ENCODE measurements around the gene GATB. TPM values are rescaled to one million over a fixed set of nuclear protein-coding genes. Genes with fewer than 3 reads are reported as not detected.

GATB gene, protein sequence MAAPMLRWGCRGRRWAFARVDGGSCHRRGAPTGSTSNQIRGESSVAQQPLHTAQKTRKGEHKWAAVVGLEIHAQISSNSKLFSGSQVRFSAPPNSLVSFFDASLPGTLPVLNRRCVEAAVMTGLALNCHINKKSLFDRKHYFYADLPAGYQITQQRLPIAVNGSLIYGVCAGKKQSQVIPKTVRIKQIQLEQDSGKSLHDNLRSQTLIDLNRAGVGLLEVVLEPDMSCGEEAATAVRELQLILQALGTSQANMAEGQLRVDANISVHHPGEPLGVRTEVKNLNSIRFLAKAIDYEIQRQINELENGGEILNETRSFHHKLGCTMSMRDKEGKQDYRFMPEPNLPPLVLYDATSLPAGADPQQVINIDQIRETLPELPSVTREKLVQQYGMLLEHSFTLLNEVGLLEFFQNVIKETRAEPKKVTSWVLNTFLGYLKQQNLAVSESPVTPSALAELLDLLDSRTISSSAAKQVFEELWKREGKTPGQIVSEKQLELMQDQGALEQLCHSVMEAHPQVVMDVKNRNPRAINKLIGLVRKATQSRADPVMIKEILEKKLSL
- 10 to 100 TPM; 18.7 to 34.0 (median 27.6) TPM for total RNA-seq

DNA sequence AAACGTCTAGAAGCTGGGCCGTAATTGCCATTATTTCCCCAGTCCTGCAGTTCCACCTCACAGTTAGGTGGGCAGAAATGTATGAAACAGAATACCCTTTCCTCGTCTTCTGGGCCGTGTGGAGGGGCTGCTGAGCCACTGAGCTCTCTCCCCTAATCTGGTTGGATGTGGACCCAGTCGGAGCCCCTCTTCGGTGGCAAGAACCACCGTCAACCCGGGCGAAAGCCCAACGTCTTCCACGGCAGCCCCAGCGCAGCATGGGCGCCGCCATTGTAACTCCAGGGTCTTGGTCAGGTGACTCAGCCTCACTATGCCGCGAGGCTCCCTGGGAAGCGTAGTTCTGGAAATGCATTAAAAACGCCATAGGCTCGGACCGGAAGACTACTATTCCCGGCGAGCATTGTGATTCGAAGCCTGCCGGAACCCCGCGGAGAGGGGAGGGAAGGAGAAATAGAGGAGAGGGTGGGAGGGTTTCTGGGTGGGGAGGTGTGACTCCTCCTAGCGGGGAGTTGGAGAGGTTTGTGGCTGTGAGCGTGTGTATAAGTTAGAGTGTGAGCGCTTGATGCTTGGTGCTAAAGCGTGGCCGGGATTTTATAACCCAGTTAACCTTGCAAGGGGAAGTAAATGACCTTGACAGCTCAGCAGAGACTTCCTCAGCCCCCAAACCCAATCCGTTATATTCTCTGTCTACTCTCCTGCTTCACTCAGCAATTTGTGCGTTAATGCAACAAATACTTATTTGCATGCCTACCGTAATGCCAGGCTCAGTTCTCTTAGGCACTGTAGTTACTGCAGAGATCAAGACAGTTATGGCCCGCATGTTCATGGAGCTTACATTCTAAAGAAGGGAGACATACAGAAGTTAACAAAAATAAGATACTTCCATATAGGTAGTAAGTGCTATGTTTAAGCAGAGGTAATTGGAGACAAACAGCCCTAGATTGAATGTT is at the start of gene GATB:
Gene GATB (minus strand): TSS at position 296 of the 950 bp plus-strand sequence. CDS start 25 bp downstream, at position 271.
- peak within 1 kb of the TSS; percentile 83 to 95 (median 92) for H3K4me3 ChIP-seq
- H3K27ac ChIP-seq: peak within 1 kb of the TSS; percentile 72 to 88 (median 81)
- H3K27me3 ChIP-seq: no peaks in the 10 kb centered on the region
- ATAC-seq (peak; percentile 100), DNase-seq (peak; percentile 91 to 92)
- no peaks in the 10 kb centered on the region for H3K9me3 ChIP-seq
- peaks cover 0 to 22% of the 10 kb centered on the region in 2 donors for H3K36me3 ChIP-seq
- in situ Hi-C loops (cut with MboI; ENCODE audit: low sequenced_read_pairs in 4 of 4): loop anchor here in 2 of 4 donors (25.0 kb wide), 3 partner anchors 626 to 674 kb away; partner anchors contain the start of gene RPS3A (in 1 of the 2)
- intact Hi-C loops (cut with DNase I; ENCODE audit: low total_unique reads): loop anchor here (1.0 to 10.0 kb wide), 5 partner anchors 69 to 1021 kb away; partner anchors contain the start of gene RPS3A
- peaks cover 7 to 11% of the 10 kb centered on the region in 2 donors for H3K4me1 ChIP-seq
- peak; percentile 48 to 55 for TF ChIP-seq POLR2A (IDR thresholded peaks at IDR 0.05)
- TF ChIP-seq, protein P1, sequence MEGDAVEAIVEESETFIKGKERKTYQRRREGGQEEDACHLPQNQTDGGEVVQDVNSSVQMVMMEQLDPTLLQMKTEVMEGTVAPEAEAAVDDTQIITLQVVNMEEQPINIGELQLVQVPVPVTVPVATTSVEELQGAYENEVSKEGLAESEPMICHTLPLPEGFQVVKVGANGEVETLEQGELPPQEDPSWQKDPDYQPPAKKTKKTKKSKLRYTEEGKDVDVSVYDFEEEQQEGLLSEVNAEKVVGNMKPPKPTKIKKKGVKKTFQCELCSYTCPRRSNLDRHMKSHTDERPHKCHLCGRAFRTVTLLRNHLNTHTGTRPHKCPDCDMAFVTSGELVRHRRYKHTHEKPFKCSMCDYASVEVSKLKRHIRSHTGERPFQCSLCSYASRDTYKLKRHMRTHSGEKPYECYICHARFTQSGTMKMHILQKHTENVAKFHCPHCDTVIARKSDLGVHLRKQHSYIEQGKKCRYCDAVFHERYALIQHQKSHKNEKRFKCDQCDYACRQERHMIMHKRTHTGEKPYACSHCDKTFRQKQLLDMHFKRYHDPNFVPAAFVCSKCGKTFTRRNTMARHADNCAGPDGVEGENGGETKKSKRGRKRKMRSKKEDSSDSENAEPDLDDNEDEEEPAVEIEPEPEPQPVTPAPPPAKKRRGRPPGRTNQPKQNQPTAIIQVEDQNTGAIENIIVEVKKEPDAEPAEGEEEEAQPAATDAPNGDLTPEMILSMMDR (IDR thresholded peaks at IDR 0.05 in 4 of 5, conservative IDR thresholded peaks at IDR 0.05 in 1 of 5): peak in 3 of 5 experiments; percentile 38 to 63 (median 52)

DNA sequence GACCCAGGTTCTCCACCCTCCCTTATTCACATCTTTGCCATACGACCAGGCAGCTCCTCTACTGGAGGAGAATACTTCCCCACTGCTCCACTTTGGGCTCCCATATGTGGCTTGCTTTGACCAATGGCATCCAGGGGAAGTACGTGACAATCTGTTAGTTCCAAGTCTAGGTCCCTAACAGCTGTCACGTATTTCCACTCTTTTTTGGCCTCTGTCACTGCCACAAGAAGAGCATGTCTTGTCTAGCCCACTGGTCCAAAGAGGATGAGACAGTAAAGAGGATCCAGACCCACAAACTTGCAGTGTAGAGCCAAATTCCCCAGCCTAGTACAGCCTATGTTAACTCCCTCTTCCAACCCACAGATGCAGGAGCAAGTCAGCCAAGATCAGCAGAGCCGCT is 49.7 kb upstream of the GATB start:
- intact Hi-C loops (cut with DNase I; ENCODE audit: low total_unique reads) (no loop called here), in situ Hi-C loops (cut with MboI; ENCODE audit: low sequenced_read_pairs in 4 of 4) (no loop called here)
- no peak for ATAC-seq
- no peaks in the 10 kb centered on the region for H3K36me3 ChIP-seq
- no peaks in the 10 kb centered on the region for H3K27me3 ChIP-seq
- TF ChIP-seq, protein P1 (IDR thresholded peaks at IDR 0.05 in 4 of 5, conservative IDR thresholded peaks at IDR 0.05 in 1 of 5): no peak
- no peak for TF ChIP-seq POLR2A (IDR thresholded peaks at IDR 0.05)
- H3K27ac ChIP-seq: no peak overlapping the region
- H3K4me3 ChIP-seq: no peak overlapping the region
- DNase-seq: no peak
- H3K4me1 ChIP-seq: peaks cover 4 to 11% of the 10 kb centered on the region in 2 donors
- H3K9me3 ChIP-seq: no peaks in the 10 kb centered on the region

DNA sequence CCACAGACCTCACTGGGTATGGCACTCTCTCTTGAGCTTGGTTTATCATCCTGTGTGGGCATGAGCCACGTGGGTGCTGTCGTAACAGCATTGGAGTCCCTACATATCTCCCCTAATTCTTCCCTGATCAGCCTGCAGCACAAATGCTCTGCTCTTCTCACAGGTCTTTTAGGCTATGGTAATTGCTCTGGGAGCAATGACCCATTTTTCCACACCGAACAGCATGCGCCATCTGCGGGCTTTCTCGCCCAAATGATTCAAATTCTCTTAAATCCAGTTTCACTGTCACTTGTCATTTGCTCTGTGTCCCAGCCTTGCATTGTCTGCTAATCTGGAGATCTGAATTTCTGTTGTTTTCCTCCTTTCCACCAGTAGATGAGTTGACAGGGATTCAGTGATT is 48.9 kb upstream of the GATB start:
- H3K27me3 ChIP-seq: no peaks in the 10 kb centered on the region
- DNase-seq (no peak), ATAC-seq (no peak)
- H3K4me3 ChIP-seq: no peak overlapping the region
- no peak for TF ChIP-seq POLR2A (IDR thresholded peaks at IDR 0.05)
- TF ChIP-seq, protein P1 (IDR thresholded peaks at IDR 0.05 in 4 of 5, conservative IDR thresholded peaks at IDR 0.05 in 1 of 5): no peak
- no peaks in the 10 kb centered on the region for H3K36me3 ChIP-seq
- H3K4me1 ChIP-seq: peaks cover 4 to 11% of the 10 kb centered on the region in 2 donors
- intact Hi-C loops (cut with DNase I; ENCODE audit: low total_unique reads): no loop called here
- in situ Hi-C loops (cut with MboI; ENCODE audit: low sequenced_read_pairs in 4 of 4): no loop called here
- no peaks in the 10 kb centered on the region for H3K9me3 ChIP-seq
- no peak overlapping the region for H3K27ac ChIP-seq

DNA sequence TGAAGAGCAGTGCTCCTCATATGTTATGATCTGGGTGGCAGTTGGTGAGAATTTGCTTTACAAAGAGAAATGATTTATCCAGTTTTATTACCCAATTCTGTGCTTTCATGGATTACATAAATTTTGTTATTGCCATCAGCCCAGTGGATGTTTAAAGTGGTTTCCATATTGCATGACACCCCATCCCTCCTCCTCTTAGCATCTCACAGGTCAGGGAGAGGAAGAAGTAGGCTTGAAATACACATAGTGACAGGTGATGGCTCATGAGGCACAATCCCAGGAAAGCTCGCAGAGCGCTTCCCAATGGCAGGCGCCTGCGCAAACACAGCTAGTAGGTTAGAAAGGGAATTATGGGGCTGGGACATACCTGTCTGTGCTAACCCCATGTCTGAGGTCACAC is 47.7 kb upstream of the GATB start:
- in situ Hi-C loops (cut with MboI; ENCODE audit: low sequenced_read_pairs in 4 of 4): no loop called here
- ATAC-seq: no peak
- Histone ChIP-seq H3K36me3 (no peaks in the 10 kb centered on the region), H3K4me1 (peaks cover 4 to 11% of the 10 kb centered on the region in 2 donors), H3K4me3 (no peak overlapping the region), H3K27ac (no peak overlapping the region), H3K27me3 (no peaks in the 10 kb centered on the region), H3K9me3 (no peaks in the 10 kb centered on the region)
- no peak for TF ChIP-seq POLR2A (IDR thresholded peaks at IDR 0.05)
- TF ChIP-seq, protein P1 (IDR thresholded peaks at IDR 0.05 in 4 of 5, conservative IDR thresholded peaks at IDR 0.05 in 1 of 5): no peak
- intact Hi-C loops (cut with DNase I; ENCODE audit: low total_unique reads): no loop called here
- no peak for DNase-seq

Measured in gastrocnemius medialis (tissue), 4 donors.